HL-60/S4 (cell line): Measurements from ENCODE around the gene DISP1.

ENCODE experiments used
- in situ Hi-C: fragments of 300-500 bp; cut with MboI; formaldehyde crosslinking; loops from 2 replicates; pipeline ENCODE4 v1.14.3; 2022; ENCODE audit warnings: low sequenced_read_pairs

The DISP1 gene

DNA sequence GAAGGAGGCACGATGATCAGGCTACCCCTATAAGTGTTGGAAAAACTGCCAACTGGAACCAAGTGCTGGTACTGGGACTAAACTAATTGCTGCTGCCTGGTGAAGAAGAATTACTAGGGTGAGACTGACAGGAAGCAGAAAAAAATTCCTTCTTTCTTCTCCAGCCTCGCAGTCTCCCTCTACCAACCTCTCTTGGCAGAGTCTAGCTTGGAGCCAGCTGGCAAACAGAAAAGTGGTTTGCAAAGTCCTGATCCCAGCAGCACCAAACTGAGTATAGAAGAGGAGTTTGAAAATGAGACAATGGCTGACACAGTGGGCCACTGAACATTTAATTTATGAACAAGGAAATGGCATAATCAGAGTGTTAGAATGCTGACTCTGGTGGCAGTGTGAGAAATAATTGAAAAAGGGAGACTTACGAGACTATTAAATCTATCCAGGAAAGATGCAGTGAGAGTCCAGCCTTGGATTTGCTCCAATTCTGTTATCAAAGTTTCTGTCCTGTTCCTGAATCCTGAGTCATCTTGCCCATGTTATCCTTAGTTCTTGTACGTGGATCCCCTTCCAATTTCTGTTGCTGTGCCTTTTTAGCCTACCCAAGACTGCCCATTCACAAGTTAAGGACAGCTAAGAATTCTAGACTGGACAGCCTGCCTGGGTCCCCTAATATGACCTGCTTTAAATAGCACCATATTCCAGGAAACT is 23.7 kb upstream of the DISP1 start:
- in situ Hi-C loops, result loop anchor here (25.0 kb wide), 1 partner anchor 296 kb away; no protein-coding TSS in a partner anchor

DNA sequence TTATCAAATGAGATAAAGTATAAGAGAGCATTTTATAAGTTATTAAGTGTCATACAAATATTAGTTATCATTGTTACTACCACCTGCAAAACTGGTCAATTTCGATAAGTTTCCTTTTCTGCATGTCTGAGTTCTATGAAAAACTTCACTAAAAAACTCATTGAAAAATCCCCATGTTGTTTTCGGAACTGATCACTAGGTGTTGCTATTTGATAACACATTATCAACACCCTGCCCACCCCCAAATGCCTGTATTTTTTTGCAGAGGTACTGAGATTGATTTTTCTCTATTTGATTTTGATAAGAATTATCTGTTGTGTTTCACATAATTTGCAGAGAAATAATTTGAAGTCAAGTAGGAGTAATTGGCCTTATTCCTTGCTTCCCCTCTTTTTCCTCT is 22.1 kb upstream of the DISP1 start:
- in situ Hi-C loops, result loop anchor here (25.0 kb wide), 1 partner anchor 295 kb away; no protein-coding TSS in a partner anchor

DNA sequence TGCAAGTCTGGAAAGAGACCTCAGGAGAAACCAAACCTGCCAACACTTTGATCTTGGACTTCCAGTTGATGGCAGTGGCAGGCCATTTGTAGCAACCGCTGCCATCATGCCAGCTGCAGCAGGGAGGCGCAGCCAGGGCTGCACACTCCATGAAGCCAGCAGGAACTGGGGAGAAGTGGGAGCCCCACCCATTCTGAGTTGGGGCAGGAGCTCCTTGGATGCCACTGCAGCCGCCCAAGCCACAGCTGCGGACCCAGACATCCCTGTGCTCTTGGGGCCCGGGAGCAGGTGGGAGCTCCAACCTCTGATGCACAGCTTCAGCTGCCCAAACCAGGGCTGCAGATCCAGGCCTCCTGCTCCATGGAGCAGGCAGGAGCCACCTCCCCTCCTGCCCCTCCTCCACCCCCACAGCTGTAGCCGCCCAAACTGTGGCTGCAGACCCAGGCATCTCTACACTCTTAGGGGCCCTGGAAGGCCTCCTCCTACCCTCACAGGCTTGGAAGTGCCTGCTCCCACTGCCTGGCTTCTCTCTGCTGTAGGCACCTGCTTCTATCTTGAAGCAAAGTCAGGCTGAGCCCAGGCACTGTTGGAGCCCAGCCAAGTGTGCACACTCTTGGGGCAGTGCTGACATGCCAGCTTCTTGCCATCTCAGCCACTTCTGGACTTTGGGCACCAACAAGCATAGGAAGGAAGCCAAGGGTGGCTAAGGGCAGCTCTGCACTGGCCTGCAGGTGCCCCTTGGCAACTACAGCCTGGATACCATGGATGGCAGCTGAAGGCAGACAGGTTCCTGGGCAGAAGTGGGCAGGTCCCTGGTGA is 20.0 kb upstream of the DISP1 start:
- in situ Hi-C loops, result loop anchor here (25.0 kb wide), 1 partner anchor 292 kb away; no protein-coding TSS in a partner anchor

DNA sequence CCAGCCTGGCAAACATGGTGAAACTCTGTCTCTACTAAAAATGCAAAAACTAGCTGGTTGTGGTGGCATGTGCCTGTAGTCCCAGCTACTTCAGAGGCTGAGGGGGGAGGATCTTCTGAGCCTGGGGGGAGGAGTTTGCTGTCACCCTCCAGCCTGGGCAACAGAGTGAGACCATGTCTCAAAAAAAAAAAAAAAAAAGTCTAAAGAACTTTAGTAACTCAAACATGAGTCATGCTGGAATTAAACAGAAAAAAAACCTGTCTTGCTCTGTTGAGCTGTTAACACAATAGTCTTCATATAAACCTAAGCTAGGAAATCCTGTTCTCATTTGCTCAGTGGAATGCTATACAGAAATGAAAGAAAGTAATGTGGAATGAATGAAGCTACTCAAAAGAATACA is 16.7 kb upstream of the DISP1 start:
- in situ Hi-C loops, result loop anchor here (25.0 kb wide), 1 partner anchor 289 kb away; no protein-coding TSS in a partner anchor

DNA sequence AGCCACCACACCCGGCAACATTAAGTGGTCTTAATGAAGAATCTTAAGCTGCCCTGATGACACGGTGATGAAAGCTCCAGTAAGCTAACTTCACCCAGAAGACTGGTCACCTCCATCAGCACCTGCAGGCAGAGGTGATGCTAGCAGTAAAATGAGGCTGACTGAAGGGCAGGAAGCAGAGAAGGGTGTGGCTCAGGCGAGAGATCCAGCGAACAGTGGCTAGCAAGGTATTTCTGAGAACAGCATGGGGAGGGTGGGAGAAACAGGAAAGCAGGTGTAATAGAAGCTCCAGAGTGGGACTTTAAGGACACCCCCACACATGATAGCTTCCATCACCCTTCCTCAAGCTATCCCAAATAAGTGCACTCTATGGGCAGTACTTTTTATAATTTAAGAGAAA is 15.9 kb upstream of the DISP1 start:
- in situ Hi-C loops, result loop anchor here (25.0 kb wide), 1 partner anchor 288 kb away; no protein-coding TSS in a partner anchor

DNA sequence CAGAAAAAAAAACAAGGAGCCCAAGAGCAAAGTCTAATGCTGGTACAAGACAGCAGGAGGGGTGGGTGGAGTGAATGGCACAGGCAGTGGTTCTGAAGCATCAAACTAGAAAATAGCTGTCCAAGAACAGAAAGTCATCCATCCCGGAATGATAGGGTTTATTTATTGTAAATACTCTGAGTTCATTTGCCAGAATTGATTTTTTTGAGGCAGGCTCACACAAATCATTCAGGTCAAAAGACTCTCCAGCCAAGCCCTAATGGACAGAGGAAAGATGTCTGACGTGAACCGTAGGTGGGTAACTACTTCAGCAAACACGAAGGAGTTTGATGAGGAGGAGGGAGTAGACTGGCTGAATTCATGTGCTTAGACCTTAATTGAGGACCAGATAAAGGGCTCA is 13.8 kb upstream of the DISP1 start:
- in situ Hi-C loops, result no loop called here

DNA sequence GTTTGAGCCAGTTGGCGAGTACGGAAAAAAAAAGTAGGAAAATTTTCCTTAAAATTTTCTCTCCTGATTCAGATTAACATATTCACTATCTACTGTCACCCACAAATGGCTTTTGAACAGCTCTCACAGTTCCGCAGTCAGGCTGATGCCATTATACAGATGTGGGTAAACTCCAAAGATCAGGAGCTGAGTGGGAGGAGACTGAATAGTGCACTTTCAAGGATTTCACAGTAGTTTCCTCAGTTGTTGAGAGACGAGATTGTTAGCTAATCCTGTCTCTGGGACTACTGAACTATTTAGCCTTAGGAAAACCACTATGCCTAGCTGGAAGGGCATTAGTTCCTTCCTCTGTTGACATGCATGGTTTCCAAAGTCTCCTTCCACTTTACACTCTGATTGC is 3.2 kb upstream of the DISP1 start:
- in situ Hi-C loops, result no loop called here

DNA sequence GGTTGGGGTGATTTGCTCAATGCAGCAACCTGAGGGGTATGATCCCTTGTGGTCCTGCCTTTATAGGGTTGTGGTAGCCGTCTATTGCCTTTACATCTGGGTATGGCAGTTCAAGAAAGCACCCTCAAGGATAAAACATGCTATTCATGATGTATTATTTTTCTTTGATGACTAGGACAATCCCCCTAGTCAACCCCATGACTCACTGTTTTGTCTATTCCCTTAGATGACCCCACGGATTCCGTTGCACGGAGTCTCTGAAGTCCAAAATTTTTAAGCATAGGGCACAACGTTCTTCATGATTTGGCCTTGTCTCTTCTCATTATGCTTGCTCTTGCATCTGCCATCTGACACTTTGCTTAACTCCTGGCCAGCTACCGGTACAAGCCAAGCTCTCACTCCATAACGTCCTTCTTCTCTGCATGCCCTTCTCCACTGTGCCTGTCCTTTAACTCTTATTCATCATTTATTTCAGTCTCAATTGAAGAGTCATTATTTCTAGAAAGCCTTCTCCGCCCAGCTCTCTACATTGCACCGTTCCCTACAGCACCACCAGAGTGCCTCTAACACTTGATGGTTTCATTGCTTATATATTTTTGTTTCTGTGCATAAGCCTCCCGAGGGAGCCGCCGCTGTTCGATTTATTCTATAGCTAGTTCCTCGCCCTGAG is 838 bp upstream of the DISP1 start:
- in situ Hi-C loops, result no loop called here

DNA sequence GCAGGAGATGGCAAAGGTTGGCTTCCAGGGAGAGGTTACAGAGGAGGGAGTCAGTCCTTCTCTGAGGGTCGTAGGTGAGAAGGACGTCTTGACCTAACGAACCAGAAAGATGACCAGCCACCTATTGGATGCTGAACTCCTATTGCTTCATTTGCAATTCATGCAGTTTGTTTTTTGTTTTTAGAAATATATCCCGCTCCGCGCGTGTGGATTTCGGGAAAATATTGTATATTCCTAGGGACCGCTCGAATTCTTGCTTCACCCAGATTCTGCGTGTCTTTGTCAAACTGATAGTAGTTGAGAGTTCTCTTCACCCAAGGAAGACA is 564 bp downstream of the DISP1 start:
- in situ Hi-C loops, result no loop called here

DNA sequence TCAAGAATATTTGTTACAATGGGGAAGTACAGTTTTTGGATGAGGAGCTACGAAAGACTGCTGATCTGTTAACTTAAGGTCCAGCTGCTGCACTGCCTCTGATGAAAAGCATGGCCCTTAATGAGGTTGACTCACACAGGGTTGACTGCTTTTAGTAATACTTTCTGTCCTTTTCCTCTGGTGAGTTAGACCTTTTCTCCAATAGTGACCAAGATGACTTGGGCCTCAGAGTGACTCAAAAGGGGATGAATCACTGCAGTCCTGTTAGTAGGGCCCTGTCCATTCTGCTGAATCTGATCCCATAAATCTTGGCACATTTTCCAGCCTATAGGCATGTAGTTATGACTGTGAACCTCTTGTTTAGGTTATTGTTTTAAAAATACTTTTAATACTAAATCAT is 2.7 kb downstream of the DISP1 start:
- in situ Hi-C loops, result no loop called here

DNA sequence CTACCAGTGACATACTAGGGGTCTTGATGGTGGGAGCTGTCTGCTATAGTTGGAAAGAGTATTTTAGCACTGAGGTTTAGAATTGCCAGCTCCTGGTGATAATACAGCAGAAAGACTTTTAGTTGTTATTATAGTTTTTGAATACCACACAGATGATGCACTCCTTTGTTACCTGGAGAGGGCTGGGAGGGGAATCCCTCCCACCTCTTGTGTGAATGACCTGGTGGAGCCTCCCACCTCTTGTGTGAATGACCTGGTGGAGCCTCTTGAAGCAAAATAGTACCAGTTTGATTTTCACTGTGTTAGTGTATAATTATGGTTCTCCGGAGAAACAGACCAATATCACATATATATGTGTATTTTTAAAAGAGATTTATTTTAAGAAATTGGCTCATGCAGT is 3.3 kb downstream of the DISP1 start:
- in situ Hi-C loops, result no loop called here

DNA sequence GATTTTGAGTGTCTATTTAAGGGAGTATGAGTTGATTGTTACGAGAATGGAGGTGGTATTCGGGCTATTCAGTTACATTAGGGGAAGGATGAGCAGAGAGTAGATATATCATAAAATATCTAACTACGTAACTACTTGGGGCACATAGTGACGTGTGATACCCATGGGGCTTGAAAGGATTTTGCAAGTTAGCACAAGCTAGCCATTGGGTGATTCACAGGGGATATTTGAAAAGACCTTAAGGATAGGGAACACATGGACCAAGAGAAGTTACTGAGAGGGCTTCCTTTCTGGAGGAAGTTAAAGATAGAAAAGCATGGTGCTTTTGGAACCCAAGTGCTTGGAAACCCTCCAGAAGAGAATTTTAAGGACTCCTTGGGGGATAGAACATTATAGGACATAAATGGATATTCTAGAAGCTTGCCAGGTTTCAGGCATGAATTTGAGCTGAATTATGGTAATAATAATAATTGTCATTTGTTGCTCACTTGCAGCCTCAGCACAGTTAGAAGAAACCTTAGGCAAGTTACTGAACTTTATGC is 5.4 kb downstream of the DISP1 start:
- in situ Hi-C loops, result no loop called here

DNA sequence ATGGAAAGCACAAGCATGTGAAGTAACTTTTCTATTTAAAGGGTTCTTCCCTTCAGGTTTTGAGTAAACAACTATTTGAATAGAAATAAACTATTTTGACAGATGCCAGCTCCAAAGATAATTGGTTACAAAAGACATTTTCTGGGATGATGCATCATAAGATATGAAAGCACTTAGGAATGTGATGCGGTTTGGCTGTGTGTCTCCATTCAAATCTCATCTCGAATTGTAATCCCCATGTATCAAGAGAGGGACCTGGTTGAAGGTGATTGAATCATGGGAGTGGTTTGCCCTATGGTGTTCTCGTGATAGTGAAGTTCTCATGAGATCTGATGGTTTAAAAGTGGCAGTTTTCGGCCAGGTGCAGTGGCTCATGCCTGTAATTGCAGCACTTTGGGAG is 6.4 kb downstream of the DISP1 start:
- in situ Hi-C loops, result no loop called here

DNA sequence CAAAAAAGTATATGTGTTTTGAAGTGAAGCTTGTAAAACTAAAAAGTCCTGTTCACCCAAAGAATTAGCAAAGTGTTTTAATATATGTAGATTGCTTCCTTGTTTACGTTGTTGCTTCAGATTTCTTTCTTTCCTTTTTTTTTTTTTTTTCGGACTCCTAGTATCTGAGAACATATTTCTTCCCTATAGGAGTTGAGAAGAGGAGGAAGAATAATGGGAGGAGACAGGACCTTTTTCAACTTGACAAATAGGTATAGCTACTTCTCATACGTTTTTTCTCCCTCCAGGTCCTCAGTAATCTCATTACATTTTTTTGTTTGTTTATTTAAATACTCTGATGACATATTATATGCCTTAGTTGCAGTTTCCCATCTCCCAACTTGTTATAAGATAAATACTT is 8.9 kb downstream of the DISP1 start:
- in situ Hi-C loops, result no loop called here

DNA sequence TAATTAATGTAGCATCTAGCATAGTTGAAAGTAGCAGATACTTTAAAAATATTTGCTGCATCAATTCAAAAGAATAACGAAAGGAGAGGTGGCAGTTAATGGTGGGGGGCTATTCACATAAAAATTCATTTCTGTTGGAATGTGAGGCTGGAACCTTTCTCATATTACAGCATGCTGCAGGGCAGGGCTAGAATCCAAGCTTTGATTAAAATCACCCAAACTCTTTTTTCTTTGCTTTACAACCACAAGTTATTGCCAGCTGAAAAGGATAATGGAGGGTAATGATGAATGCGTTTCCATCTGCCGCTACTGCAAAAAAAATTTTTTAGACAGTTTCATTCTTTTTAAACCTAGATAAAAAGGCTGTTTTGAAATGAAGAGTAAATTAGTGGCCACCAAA is 9.8 kb downstream of the DISP1 start:
- in situ Hi-C loops, result no loop called here

DNA sequence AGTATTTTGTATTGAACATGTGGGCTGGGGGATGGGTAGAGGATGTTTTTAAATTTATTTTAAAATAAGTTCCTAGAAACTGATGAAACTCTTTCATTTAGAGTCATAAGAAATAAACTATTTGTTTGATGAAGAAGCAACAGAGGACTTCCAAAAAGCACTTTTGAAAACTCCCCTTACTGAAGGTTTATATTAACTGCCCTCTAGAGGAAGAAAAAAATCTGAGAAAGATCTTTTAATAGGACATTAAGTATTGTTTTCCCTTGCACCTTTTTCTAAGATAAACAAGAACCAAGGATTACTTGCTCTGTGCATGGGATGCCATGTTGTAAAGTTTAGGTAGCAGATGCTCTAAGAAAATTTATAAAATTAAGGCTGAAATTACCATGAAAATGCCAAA is 14.1 kb downstream of the DISP1 start:
- in situ Hi-C loops, result no loop called here

DNA sequence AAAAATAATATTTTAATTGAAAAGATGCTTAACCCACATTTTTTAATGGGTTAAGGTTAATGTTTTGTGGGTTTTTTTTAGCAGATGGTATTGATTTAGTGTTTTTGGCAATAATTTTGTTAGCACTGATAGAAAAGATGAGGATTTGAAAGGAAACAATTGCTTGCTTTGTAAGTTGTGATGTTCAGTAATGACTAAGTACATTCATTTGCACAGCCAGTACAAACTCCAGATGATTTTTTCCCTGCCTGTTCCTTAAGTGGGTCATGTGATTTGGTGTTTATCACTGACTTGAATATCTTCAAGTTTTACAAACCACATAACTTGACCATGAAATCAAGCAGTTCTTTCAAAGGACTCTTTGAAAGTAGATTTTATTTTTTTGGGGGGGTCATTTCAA is 15.0 kb downstream of the DISP1 start:
- in situ Hi-C loops, result no loop called here

DNA sequence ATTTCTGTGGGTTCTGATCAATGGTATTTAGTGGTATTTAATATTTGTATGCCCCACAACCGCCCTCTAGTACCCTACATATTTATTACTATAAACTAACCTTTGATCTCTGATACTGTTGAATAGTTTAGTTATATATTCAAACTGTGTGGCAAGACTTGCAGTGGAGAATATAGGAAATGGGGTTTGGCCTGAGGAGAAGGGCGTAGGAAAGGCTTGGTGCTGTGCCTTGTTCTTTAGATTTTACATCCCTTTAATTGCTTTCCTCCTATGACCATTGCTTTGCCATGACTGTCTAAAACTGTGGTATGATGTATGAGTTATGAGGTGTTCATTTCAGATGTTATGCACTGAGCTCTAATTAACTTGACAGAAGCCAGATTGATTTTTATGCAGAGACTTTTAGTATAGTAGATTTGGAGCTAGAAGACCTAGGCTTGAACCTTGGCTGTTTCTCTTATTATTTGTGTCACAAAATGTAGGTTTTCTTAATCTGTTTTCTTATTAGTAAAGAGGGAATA is 18.6 kb downstream of the DISP1 start:
- in situ Hi-C loops, result no loop called here

DNA sequence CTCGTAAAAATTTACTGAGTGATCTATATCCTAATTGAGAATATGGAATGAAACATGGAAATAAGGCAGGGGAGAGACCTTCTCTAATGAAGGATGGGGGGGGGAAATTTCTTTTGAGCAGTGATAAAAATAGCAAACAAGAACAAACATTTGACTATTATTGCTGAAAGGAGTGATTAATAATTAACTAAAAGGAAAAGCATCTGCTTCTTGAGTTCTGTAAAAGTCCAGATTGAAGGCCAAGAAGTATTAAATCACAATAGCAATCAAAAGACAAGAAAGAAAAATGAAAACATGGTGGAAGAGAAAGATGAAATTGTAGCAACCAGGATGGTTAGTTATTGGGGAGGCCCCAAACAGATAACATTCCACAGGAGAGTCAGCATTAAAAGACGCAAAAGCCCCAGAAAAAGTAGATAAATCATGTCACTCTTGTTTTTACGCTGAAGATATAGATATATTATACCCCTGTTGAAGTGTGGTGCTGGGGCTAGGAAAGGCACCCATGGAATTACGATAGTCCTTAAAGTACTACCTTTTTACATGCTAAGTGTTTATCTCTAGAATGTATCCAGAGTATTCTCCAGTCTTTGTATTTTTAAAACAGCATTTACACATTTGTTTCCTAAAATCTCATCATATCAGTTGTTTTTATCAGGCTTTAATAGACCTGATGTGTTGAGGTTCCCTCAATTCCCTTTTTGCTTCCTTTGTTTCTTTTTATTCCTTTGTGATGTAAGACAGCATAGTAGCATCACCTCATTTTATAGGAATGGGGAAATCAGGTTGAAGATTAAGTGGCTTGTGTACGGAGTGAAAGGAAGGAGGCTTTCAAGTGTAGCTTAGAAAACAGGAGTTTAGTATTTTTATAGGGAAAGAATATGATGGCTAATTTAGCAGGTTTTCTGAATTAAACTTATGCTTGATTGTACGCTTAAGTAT is 28.9 kb downstream of the DISP1 start:
- in situ Hi-C loops, result no loop called here

DNA sequence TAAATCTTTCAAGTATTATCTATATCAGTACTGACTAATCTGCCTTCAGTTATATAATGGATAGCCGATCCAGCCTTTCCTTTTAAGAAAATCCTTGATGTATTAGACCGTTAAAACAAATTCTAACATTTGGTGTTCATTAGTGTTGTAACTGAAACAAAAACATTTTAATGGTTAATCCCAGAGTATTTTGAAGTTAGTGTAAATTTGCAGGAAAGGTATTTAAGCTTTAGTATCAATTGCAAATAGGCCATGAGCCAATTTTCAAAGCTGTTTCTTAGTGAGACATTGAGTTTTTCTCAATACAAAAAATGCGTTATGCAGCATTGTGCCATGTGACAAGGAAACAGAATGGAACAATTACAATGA is 29.6 kb downstream of the DISP1 start:
- in situ Hi-C loops, result no loop called here
